Esophagus squamous epithelium (tissue), 5 donors: ENCODE results near the gene TM7SF2. TPM values are rescaled to one million over a fixed set of nuclear protein-coding genes. Genes with fewer than 3 reads are reported as not detected.

Source experiments
- DNase-seq: peaks from one replicate; lab custom pipeline; 2025; lab: John Stamatoyannopoulos, UW
- H3K27ac ChIP-seq, 4 donors: fragments of 200-600 bp; sonication (generic); one replicate each; pipeline ENCODE4 v1.5.1; 2016 to 2019; ENCODE audit warnings: mild to moderate bottlenecking in 1 of 4
- H3K27me3 ChIP-seq, 4 donors: fragments of 200-600 bp; sonication (generic); 1 replicate in 3 of 4; 2 replicates in 1 of 4; pipeline versions ENCODE4 v1.5.1 to v1.6.0; 2017 to 2021; ENCODE audit warnings: antibody characterized with exemption in 1 of 4
- H3K36me3 ChIP-seq, 3 donors: fragments of 200-600 bp; sonication (generic); one replicate each; pipeline ENCODE4 v1.5.1; 2016 to 2019
- H3K4me1 ChIP-seq, 3 donors: fragments of 200-600 bp; sonication (generic); one replicate each; pipeline ENCODE4 v1.5.1; 2017 to 2019
- H3K4me3 ChIP-seq, 4 donors: fragments of 200-600 bp; sonication (generic); 1 replicate in 3 of 4; 2 replicates in 1 of 4; pipeline ENCODE4 v1.5.1; 2016 to 2019; ENCODE audit warnings: mild to moderate bottlenecking in 2 of 4, moderate library complexity in 1 of 4
- H3K9me3 ChIP-seq, 3 donors: fragments of 200-600 bp; sonication (generic); one replicate each; pipeline ENCODE4 v1.5.1; 2016 to 2019
- CTCF ChIP-seq, 6 experiments: fragments of 450-650 bp in 4 of 6; fragments of 200-600 bp in 2 of 6; sonication (generic) in 2 of 6; IDR thresholded peaks; one replicate each; pipeline ENCODE4 v1.5.1; 2016 to 2019; ENCODE audit warnings: antibody characterized with exemption in 6 of 6, mild to moderate bottlenecking in 4 of 6, moderate library complexity in 4 of 6
- POLR2A ChIP-seq, 4 donors: fragments of 450-650 bp; IDR thresholded peaks; one replicate each; pipeline ENCODE4 v1.6.1; 2017; ENCODE audit warnings: antibody characterized with exemption in 4 of 4, mild to moderate bottlenecking in 4 of 4, moderate library complexity in 3 of 4
- WGBS, 2 donors: methylation state at CpG; one replicate each; pipeline ENCODE4 v1.1.5; 2018; 5-methylcytosine and 5-hydroxymethylcytosine counted together
- intact Hi-C: fragments of 100-400 bp; cut with DNase I; formaldehyde crosslinking; loops from one replicate; pipeline ENCODE4 v1.15.0; 2022
- small RNA-seq, 4 donors: library from RNA; depleted of rRNA; stranded (forward); fragments of <200 nt; gene quantifications; one replicate each; pipeline ENCODE3, GENCODE V24; 2016
- total RNA-seq, 4 donors: library from RNA; depleted of rRNA; stranded (reverse); fragments of >200 nt; gene quantifications; one replicate each; pipeline ENCODE4 v1.1.0, GENCODE V29; 2016
- donor health status: DM: yes; HTN: yes; CAD: no.

TM7SF2 gene
- total RNA-seq, 4 donors from 2014 or later = 36.4 to 96.5 (median 74.7) TPM

GRCh38 chr11:65160643-65161042, 49.0 kb downstream of the TM7SF2 start:
- Histone ChIP-seq H3K36me3 (no peaks in the 10 kb centered on the region), H3K4me1 (peaks cover 0 to 2% (median 1%) of the 10 kb centered on the region in 3 donors), H3K4me3 (no peak overlapping the region), H3K9me3 (no peaks in the 10 kb centered on the region), H3K27ac (no peak overlapping the region), H3K27me3 (no peaks in the 10 kb centered on the region)
- WGBS, 2 donors = 80 to 82% methylated on average over 3 of the region's 3 CpGs
- TF ChIP-seq POLR2A (IDR thresholded peaks at IDR 0.05) (no peak), CTCF (IDR thresholded peaks at IDR 0.05) (no peak)
- intact Hi-C loops = no loop called here
- no peak for DNase-seq

- 77 to 82% methylated on average over 2 of the region's 2 CpGs for WGBS, 2 donors
- H3K36me3 ChIP-seq = no peaks in the 10 kb centered on the region
- peaks cover 0 to 6% (median 4%) of the 10 kb centered on the region in 3 donors for H3K4me1 ChIP-seq
- intact Hi-C loops = no loop called here
- no peak overlapping the region for H3K4me3 ChIP-seq
- TF ChIP-seq CTCF (IDR thresholded peaks at IDR 0.05) (no peak), POLR2A (IDR thresholded peaks at IDR 0.05) (no peak)
- DNase-seq = no peak
- no peaks in the 10 kb centered on the region for H3K9me3 ChIP-seq
- no peak overlapping the region for H3K27ac ChIP-seq
- peaks cover 0 to 2% (median 0%) of the 10 kb centered on the region in 4 donors for H3K27me3 ChIP-seq
Observed at GRCh38 chr11:65163684-65164083, 52.0 kb downstream of the TM7SF2 start.

Small RNA genes lying within 50 kb of the gene (small RNA-seq; reads per million reads assigned to genes)
- gene HIGD1AP10 (0 reads per million in 4 donors), gene PDCL2P2 (0 reads per million in 4 donors), gene RNU2-23P (0 to 0.21 (median 0.07) reads per million in 4 donors)

Other genes starting within 250 kb of the TM7SF2 start
- 10 to 100 TPM; 29.5 to 44.0 (median 31.8) TPM for gene EHD1, start 233.3 kb upstream of the TM7SF2 start, total RNA-seq
- 10 to 100 TPM; 14.1 to 26.1 (median 19.6) TPM for gene ATG2A, start 194.7 kb upstream of the TM7SF2 start, total RNA-seq
- gene PPP2R5B, start 187.2 kb upstream of the TM7SF2 start, total RNA-seq = 10 to 100 TPM in 1 of 4 donors, 1 to 10 TPM in 3; 7.7 to 10.5 (median 8.6) TPM
- not detected for gene GPHA2, start 176.0 kb upstream of the TM7SF2 start, total RNA-seq
- not detected for gene MAJIN, start 139.8 kb upstream of the TM7SF2 start, total RNA-seq
- gene BATF2, start 114.9 kb upstream of the TM7SF2 start, total RNA-seq = under 1 TPM in 2 of 4 donors, not detected in 2; 0.38 to 0.76 TPM
- 10 to 100 TPM; 42.5 to 82.1 (median 65.0) TPM for gene ARL2, start 97.7 kb upstream of the TM7SF2 start, total RNA-seq
- 10 to 100 TPM in 3 of 4 donors, 1 to 10 TPM in 1; 9.8 to 18.6 (median 13.9) TPM for gene SNX15, start 84.4 kb upstream of the TM7SF2 start, total RNA-seq
- 10 to 100 TPM in 3 of 4 donors, 1 to 10 TPM in 1; 9.2 to 19.0 (median 15.1) TPM for gene SAC3D1, start 70.7 kb upstream of the TM7SF2 start, total RNA-seq
- gene NAALADL1, start 53.3 kb upstream of the TM7SF2 start, total RNA-seq = 10 to 100 TPM in 1 of 4 donors, 1 to 10 TPM in 2, under 1 TPM in 1; 0.34 to 19.6 (median 3.1) TPM
- 10 to 100 TPM in 1 of 4 donors, 1 to 10 TPM in 3; 3.1 to 14.3 (median 9.0) TPM for gene CDCA5, start 27.8 kb upstream of the TM7SF2 start, total RNA-seq
- 10 to 100 TPM; 24.0 to 52.2 (median 32.2) TPM for gene ZFPL1, start 27.6 kb upstream of the TM7SF2 start, total RNA-seq
- gene VPS51, start 15.7 kb upstream of the TM7SF2 start, total RNA-seq = 100 to 1,000 TPM; 204 to 298 (median 224) TPM
- 10 to 100 TPM; 12.4 to 17.0 (median 16.5) TPM for gene ZNHIT2, start 5.8 kb downstream of the TM7SF2 start, total RNA-seq
- gene FAU, start 10.3 kb downstream of the TM7SF2 start, total RNA-seq = 100 to 1,000 TPM; 436 to 777 (median 528) TPM
- gene MRPL49, start 10.4 kb downstream of the TM7SF2 start, total RNA-seq = 10 to 100 TPM; 68.1 to 76.2 (median 72.0) TPM
- 10 to 100 TPM; 20.4 to 39.3 (median 26.9) TPM for gene SYVN1, start 22.6 kb downstream of the TM7SF2 start, total RNA-seq
- gene SPDYC, start 58.4 kb downstream of the TM7SF2 start, total RNA-seq = not detected
- gene CAPN1, start 70.1 kb downstream of the TM7SF2 start, total RNA-seq = 100 to 1,000 TPM; 225 to 696 (median 354) TPM
- 10 to 100 TPM in 2 of 4 donors, 1 to 10 TPM in 2; 3.1 to 14.1 (median 10.4) TPM for gene POLA2, start 150.1 kb downstream of the TM7SF2 start, total RNA-seq
- 10 to 100 TPM in 1 of 4 donors, 1 to 10 TPM in 2, under 1 TPM in 1; 0.76 to 11.4 (median 5.6) TPM for gene CDC42EP2, start 203.0 kb downstream of the TM7SF2 start, total RNA-seq
- 10 to 100 TPM; 18.7 to 35.3 (median 23.8) TPM for gene DPF2, start 222.0 kb downstream of the TM7SF2 start, total RNA-seq
- 1 to 10 TPM in 1 of 4 donors, under 1 TPM in 3; 0.13 to 1.3 (median 0.56) TPM for gene TIGD3, start 242.9 kb downstream of the TM7SF2 start, total RNA-seq